GM13977 (cell line): ENCODE data around the gene PTPN18.
"Not testable (repeated sequence)": the region's sequence is repeated elsewhere in the genome, so short reads cannot be mapped to it uniquely, and the experiment has no call there.

Source experiments
- DNase-seq: peaks from one replicate; pipeline ENCODE4 v3.0.0; 2012; ENCODE audit warnings: low spot score
- in situ Hi-C: fragments of 300-500 bp; cut with MboI; formaldehyde crosslinking; loops from one replicate; pipeline ENCODE4 v1.12.0; 2022; ENCODE audit warnings: low sequenced_read_pairs, low pct_unique_long_range_greater_than_20kb, mixed read lengths, inconsistent platforms; ENCODE audit not compliant: unreplicated experiment
- TF ChIP-seq, protein P1 (sequence below): IDR thresholded peaks from 2 replicates; pipeline ENCODE4 v1.5.1; 2012; ENCODE audit warnings: mild to moderate bottlenecking, control low read depth; ENCODE audit not compliant: insufficient read depth; ENCODE audit errors: extremely low read depth, missing control alignments

The PTPN18 gene

DNA sequence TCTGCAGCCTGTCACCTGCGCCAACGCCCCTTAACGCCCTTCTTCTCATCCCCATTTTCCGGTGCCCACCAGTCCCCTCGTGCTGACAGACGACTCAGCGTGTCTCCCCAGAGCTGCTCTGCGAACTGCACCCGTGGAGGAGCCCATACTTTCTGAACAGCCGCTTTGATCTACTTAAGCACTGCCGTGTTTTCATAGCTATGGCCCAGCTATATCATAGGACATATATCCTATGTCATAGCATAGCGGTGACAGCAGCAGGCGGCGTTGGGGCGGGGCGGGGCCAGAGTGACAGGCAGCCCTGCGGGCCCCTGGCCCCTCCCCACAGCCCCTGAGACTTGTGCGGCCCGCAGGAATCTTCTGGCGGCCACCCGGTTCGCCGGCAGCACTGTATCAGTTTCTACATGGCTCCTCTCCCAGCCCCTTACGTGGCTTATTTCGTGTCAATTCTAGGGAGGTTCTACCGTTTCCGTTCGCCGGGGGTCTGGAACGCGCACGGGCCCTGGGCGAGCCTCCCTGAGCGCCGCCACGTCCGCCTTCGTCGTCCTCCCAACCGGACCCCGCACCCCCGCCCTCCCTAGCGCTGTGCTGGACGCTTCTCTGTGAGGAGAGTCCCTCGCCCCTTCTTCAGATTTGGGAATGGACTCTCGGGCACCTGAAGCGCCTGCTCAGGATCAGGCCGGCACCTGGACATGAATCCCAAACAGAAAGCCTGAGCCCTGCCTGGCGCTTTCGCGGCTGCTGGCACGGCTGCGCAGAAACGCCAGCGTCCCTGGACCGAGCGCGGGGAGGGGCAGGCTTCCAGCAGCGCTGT is 35.4 kb downstream of the PTPN18 start:
- peak; percentile 81 for DNase-seq
- TF ChIP-seq, protein P1, sequence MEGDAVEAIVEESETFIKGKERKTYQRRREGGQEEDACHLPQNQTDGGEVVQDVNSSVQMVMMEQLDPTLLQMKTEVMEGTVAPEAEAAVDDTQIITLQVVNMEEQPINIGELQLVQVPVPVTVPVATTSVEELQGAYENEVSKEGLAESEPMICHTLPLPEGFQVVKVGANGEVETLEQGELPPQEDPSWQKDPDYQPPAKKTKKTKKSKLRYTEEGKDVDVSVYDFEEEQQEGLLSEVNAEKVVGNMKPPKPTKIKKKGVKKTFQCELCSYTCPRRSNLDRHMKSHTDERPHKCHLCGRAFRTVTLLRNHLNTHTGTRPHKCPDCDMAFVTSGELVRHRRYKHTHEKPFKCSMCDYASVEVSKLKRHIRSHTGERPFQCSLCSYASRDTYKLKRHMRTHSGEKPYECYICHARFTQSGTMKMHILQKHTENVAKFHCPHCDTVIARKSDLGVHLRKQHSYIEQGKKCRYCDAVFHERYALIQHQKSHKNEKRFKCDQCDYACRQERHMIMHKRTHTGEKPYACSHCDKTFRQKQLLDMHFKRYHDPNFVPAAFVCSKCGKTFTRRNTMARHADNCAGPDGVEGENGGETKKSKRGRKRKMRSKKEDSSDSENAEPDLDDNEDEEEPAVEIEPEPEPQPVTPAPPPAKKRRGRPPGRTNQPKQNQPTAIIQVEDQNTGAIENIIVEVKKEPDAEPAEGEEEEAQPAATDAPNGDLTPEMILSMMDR = no peak
- in situ Hi-C loops = loop anchor here (25.0 kb wide), 1 partner anchor 104 kb away; no protein-coding TSS in a partner anchor

DNA sequence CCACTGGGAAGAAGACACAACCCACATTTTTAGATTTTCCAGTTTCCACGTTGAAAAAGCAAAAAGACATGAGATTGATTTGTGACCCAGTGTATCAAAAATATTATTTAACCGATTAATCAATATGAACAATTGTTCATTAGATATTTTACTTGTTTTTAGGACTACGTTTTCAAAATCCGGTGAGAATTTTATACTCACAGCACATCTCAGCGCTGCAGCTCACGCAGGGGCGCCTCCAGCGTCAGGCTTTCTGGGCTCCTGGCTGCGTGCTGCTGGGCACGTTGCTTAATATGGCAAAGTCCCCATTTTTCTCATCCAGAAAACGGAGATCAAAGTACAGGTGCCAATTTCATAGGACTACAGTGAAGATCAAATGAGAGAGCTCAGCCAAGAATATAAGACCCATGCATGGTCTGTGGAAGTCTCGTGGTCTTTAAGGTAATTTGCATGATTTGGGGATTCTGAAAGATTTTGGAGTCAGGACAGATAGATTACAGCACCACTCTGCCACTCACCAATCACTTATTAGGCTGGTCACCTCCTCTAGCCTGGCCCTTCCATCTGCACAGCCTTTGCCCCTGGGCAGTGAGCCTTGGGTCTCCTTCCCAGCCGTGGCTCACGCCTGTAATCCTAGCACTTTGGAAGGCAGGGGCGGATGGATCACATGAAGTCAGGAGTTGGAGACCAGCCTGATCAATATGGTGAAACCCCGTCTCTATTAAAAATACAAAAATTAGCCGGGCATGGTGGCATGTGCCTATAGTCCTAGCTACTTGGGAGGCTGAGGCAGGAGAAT is 36.2 kb downstream of the PTPN18 start:
- DNase-seq = no peak
- in situ Hi-C loops = loop anchor here (25.0 kb wide), 1 partner anchor 105 kb away; no protein-coding TSS in a partner anchor
- TF ChIP-seq, protein P1 = no peak

DNA sequence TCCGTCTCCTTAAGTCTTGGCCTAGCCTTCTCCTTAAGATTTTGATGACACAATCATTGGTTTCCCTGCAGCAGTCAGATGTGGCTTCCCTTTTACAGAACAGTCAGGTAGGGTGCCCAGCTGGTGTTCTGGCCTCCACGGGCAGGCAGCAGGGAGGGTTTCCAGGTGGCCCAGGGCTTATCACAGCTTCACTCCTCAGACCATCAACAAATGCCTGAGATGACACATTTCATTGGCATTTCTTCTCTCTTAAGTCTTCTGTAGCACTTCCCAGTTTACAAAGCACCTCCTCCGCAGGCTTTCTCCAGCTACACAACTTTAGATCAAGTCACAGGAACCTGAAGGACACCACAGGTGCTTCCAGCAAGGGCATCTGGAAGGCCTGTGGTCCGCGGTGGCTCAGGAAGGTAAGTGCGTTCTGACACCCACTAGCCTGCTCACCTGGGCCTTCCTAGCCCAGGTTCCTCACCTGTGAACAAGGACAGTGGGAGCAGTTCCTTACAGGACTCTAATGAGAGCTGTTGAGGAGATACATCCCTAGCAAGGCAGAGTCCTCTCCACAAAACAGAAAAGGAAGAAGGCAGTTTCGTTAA is 37.6 kb downstream of the PTPN18 start:
- TF ChIP-seq, protein P1 = no peak
- in situ Hi-C loops = loop anchor here (25.0 kb wide), 1 partner anchor 106 kb away; no protein-coding TSS in a partner anchor
- DNase-seq = no peak

DNA sequence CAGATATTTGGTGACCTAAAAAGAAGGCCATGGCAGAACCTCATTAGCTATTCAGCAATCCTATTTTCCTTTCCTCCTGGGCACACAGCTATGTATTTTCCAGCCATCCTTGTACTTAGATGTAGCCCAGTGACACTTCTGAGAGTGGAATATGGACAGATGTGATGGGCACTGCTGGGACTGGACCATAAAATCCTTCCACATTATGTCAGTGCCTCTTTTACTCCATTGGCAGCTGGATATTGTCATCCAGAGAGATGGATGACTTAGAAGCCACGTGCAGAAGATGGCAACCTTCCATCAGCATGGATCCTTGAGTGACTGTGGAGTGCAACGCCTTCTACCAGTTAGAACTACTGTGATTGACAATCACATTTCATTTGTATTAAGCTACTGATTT is 50.4 kb downstream of the PTPN18 start:
- in situ Hi-C loops, DNase-seq: not testable (repeated sequence)

DNA sequence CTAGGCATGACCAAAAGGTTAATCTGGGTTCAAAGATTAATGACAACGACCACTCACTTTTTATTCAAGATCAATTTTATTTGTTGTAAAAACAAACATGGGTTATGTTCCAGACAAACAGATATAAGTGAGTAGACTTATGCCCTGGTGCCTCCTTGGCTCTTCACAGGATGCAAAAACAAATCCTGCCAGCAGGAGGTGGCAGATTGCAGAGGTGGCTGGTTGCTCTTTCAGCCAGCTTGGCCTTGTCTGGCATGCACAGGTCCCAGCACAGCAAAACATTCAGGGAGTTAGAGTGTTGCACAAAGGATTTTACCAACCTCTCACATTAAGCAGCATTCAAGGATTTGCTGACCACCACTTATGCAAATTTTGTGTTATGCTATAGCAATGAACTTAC is 60.8 kb downstream of the PTPN18 start:
- in situ Hi-C loops = not testable (repeated sequence)
- TF ChIP-seq, protein P1 = peak; percentile 22

GRCh38 chr2:130418845-130419244 is 63.0 kb downstream of the PTPN18 start:
- in situ Hi-C loops, DNase-seq: not testable (repeated sequence)

More for the DNA sequence above, 60.8 kb downstream of the PTPN18 start:
- not testable (repeated sequence) for DNase-seq
